Mucosa of stomach (tissue), 1 donor: ENCODE data around the gene CMTM5.

Experiments
- H3K27me3 ChIP-seq: one replicate; pipeline ENCODE4 v1.7.0; 2013; ENCODE audit warnings: mild to moderate bottlenecking, low read length; ENCODE audit not compliant: control insufficient read depth, insufficient read depth
- H3K36me3 ChIP-seq: one replicate; pipeline ENCODE4 v1.7.0; 2013; ENCODE audit warnings: low read length; ENCODE audit not compliant: control insufficient read depth, insufficient read depth
- H3K4me1 ChIP-seq: one replicate; pipeline ENCODE4 v1.7.0; 2013; ENCODE audit warnings: mild to moderate bottlenecking, low read length; ENCODE audit not compliant: control insufficient read depth, insufficient read depth
- H3K4me3 ChIP-seq: one replicate; pipeline ENCODE4 v1.7.0; 2013; ENCODE audit warnings: low read length
- H3K9ac ChIP-seq: one replicate; pipeline ENCODE4 v1.7.0; 2013; ENCODE audit warnings: mild to moderate bottlenecking, low read length, moderate library complexity
- H3K9me3 ChIP-seq: one replicate; pipeline ENCODE4 v1.7.0; 2013; ENCODE audit warnings: mild to moderate bottlenecking, low read length, moderate library complexity; ENCODE audit not compliant: control insufficient read depth
- donor health status: Pancreatic carcinoma.

The CMTM5 gene, protein sequence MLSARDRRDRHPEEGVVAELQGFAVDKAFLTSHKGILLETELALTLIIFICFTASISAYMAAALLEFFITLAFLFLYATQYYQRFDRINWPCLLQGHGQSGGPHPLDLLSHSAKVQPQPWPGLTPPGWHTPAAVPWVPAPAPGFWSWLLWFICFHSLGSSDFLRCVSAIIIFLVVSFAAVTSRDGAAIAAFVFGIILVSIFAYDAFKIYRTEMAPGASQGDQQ

DNA sequence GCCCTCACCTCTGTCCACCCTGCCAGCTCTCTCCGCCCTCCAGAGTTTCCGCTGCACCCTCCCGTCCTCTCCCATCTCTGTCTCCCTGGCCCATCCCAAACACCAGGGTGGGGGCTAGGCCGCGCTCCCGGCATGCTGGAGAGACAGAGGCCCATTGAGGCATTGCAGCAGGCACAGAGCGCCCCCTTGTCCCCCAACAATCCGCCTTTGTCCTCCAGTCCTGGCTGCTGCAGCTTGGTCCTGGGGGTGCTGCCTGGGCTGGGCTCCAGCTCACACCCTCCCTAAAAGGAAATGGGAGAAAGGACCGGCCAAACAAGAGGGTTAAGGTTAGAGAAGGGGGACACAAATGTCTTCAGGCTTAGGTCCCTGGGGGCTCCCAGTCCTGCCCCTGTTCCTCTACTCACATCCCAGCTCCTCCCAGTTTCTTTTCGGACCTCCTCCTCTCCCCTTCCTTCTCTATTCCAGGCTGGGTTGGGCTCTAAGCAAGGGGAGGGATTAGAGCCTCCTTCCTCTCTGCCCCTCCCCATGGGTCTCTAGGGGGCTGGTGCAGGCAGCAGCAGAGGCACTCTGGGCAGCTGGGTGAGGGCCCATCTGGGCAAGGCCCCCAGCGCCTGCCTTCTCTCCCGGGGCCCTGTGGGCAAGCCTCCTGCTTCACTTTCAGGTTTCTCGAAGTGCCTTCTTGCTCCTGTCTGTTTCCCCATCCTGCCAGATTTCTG lies at the start of gene CMTM5:
TSS of gene CMTM5 (plus strand) at position 565 of the 716 bp plus-strand sequence. CDS start 206 bp downstream, outside the sequence.
- H3K36me3 ChIP-seq = no peaks in the 10 kb centered on the region
- H3K9me3 ChIP-seq = no peaks in the 10 kb centered on the region
- H3K9ac ChIP-seq = no peak within 1 kb of the TSS
- H3K27me3 ChIP-seq = no peaks in the 10 kb centered on the region
- peaks cover 4% of the 10 kb centered on the region for H3K4me1 ChIP-seq
- H3K4me3 ChIP-seq = no peak within 1 kb of the TSS

DNA sequence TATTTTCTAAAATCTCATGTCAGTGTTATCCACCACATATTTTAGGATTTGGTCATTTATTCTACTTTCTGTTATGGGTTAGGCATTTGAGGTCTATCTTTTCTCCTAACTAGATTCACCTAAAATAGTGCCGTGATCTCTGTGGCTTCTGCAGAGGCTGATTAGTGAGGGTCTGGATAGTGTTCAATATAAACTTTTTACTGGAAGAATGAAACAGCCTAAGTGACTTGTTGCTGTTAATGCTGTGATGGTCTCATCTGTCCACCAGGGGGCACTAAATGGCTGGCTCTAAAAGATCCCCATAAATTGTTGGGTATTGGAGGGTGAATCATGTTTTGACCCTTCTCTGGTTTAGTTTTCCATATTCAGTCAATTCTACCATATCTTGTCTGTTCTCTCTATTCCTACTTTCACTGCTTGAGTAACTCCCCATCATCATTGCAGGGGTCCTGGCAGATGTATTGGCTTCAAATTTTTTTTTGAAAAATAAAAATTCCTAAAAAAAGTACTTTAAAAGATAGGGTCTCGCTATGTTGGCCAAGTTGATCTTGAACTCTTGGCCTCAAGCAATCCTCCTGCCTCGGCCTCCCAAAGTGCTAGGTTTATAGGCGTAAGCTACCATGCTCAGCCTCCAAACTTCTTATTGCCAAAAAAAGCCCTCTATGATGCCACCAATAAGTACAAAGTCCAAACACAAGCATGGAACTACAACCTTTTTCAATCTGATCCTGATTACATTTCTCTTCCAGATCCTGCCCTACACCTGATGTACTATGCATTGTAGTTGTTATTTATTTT lies 48.7 kb upstream of the CMTM5 start:
- Histone ChIP-seq H3K9me3 (no peaks in the 10 kb centered on the region), H3K4me1 (peaks cover 2% of the 10 kb centered on the region), H3K9ac (no peak overlapping the region), H3K36me3 (peaks cover 15% of the 10 kb centered on the region), H3K4me3 (no peak overlapping the region), H3K27me3 (no peaks in the 10 kb centered on the region)

DNA sequence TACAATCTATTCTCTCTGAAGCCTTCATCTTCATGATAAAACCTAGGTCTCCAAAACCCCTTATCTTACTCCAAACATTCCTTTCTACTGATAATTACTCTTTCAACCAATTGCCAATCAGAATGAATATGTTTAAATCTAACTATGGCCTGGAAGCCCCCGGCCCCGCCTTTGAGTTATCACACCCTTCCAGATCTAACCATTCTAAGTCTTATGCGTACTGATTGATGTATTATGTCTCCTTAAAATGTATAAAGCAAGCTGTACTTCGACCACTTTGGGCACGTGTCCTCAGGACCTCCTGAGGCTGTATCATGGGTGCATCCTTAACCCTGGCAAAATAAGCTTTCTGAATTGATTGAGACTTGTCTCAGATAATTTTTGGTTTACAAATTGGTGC lies 41.2 kb upstream of the CMTM5 start:
- no peaks in the 10 kb centered on the region for H3K9me3 ChIP-seq
- H3K36me3 ChIP-seq = no peaks in the 10 kb centered on the region
- no peak overlapping the region for H3K4me3 ChIP-seq
- no peaks in the 10 kb centered on the region for H3K27me3 ChIP-seq
- no peaks in the 10 kb centered on the region for H3K4me1 ChIP-seq
- H3K9ac ChIP-seq = no peak overlapping the region

DNA sequence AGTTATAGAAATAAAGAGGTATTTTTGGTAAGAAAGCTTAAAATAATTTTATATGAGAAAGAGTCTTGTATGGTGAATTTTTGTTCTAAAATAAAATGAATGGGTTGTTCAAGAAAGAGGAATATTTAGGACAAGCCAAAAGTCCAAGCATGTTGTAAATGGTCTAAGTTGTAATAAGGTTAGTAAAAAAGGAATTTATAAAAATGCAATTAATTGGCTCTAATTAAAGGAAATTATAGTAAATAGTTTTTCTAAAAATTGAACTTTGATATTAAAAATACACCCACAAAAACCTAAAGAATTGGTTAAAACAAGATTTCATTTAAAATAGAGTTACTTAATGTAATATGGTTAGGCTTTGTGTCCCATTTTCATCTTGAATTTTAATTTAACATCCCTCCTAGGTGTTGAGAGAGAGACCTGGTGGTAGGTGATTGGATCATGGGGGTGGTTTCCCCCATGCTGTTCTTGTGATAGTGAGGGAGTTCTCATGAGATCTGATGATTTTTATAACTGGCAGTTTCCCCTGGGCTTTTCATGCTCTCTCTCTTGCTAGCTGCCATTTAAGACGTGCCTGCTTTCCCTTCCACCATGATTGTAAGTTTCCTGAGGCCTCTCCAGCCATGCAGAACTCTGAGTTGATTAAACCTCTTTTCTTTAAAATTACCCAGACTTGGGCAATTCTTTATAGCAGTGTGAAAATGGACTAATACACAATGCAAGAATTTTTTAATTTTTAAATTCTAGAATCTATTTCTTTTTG lies 37.2 kb upstream of the CMTM5 start:
- Histone ChIP-seq H3K4me1 (no peaks in the 10 kb centered on the region), H3K9me3 (no peaks in the 10 kb centered on the region), H3K9ac (no peak overlapping the region), H3K4me3 (no peak overlapping the region), H3K36me3 (no peaks in the 10 kb centered on the region), H3K27me3 (no peaks in the 10 kb centered on the region)

DNA sequence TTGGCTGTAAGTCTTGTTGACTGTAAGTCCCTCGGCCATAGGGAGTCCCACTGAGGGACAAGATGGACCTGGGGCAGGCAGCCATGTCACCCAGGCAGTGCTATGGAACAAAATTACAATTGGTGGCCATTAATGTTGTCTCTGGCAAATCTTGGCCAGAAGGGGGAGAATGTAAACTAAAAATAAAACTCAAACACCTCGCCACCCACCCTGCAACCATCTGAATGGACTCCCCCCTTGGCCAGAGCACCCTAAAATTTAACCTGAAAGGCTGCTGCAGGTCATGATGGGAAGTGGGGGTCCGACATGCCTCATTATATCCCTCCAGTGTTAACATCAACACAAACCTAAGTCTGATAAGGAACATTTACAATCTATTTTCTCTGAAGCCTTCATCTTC lies 32.4 kb upstream of the CMTM5 start:
- H3K4me1 ChIP-seq = no peaks in the 10 kb centered on the region
- H3K9me3 ChIP-seq = no peaks in the 10 kb centered on the region

DNA sequence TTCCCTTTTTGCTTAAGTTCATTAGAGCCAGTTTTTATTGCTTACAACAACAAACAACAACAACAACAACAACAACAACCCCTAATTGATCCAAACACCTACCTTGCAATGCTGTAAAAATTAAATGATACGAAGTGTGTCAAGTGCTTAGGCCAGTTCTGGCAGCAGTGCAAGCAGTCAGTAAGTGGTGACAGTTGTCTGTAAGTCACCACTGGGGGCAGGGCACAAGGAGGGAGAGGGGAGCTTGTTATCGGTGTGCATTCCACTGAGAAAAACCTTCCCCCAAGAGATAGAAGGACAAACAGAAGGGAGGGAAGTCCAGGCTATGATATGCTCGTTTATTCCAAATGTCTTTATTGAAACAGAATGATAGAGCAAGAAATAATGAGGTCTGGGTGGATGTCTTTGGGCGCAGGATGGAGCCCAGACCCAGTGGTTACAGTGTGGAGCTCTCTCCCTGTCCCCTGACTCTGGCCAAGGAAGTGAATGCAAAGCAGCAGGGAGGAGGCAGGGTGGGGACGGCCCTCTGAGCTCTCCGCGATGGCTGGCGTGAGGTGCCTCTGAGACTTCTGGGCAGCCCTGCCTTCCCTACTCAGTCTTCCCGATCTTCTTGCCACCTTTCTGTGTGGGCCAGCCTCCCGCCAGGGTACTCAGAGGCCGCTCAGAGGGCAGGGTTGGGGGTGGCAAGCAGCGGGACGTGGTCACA lies 30.7 kb upstream of the CMTM5 start:
- Histone ChIP-seq H3K4me3 (no peak overlapping the region), H3K4me1 (no peaks in the 10 kb centered on the region), H3K36me3 (no peaks in the 10 kb centered on the region), H3K9me3 (no peaks in the 10 kb centered on the region), H3K27me3 (peaks cover 6% of the 10 kb centered on the region), H3K9ac (no peak overlapping the region)

More for the DNA sequence above, 32.4 kb upstream of the CMTM5 start:
- Histone ChIP-seq H3K27me3 (no peaks in the 10 kb centered on the region), H3K36me3 (no peaks in the 10 kb centered on the region), H3K4me3 (no peak overlapping the region), H3K9ac (no peak overlapping the region)

DNA sequence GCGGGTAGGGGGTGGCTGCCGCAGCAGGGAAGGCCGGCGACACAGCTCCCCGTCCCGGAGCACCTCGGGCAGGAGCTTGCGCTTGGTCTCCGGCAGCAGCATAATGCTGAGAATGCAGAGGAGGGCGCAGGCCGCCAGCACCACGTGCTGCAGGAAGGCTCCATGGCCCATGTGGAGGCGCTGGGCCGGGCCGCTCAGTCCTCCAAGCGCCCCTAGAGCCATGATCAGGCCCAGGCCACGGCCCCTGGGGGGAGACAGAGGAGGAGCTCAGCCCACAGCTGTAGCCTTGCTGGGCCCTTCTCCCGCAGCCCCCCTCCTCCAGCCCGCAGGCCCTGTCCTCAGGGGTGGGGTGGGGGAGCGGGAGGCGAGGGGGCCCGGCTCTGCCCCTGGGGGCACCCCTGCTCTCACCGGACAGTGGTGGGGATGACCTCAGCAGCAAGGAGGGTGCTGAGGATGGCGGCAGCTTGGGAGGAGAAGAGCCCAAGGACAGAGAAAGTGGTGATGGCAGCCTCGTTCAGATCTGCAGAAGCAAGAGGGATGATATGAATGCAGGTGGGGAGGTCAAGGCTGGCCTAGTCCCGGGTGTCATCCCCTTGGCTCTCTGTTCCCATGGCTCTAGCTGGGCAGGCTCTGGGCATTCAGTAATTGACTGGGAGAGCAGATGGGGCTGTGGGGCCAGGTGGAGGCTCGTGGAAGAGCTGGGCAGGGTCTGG lies 30.0 kb upstream of the CMTM5 start:
- H3K4me1 ChIP-seq = peaks cover 3% of the 10 kb centered on the region
- H3K27me3 ChIP-seq = peaks cover 14% of the 10 kb centered on the region
- no peak overlapping the region for H3K4me3 ChIP-seq
- H3K9me3 ChIP-seq = no peaks in the 10 kb centered on the region
- H3K9ac ChIP-seq = no peak overlapping the region
- no peaks in the 10 kb centered on the region for H3K36me3 ChIP-seq

DNA sequence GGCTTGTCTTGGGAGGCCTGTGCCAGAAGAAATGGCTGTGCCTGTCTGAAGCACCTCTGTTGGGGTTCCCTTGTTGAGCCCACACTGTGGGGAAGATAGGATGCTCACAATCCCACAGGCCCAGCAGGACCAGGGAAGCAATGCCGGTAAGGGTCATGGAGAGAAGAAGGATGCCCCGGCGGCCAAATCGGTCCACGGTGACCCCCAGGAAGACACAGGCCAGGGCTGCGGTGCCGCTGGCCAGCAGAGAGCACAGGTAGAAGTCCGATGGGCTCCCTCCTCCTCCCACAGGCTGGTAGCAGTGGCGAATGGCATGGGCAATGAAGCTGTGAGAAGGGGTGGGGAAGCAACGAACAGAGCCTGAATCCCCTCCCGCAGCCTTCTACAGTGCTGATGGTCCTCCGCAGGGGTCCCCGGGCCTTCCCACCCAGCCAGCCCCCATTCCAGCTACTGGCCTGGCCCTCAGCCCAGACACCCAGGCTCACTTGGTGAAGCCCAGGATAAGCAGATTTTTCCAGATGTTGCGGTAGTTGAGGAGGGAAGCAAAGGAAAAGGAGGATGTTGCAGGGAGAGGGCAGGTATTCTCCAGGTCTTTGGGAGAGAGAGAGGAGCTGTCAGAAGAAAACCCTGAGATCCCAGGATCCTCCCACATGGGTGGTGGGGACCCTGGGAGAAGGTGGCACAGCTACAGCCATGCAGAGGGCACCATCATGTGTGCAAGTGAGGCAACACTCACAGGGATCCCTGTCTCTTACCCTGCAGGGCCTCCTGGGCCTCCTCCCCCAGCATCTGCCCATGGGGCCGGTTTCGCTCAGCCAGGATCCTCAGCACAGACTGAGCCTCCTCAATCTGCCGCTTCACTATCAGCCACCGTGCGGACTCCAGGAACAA lies 29.2 kb upstream of the CMTM5 start:
- Histone ChIP-seq H3K27me3 (peaks cover 22% of the 10 kb centered on the region), H3K4me3 (no peak overlapping the region), H3K9me3 (no peaks in the 10 kb centered on the region), H3K9ac (no peak overlapping the region), H3K4me1 (peaks cover 5% of the 10 kb centered on the region), H3K36me3 (no peaks in the 10 kb centered on the region)

DNA sequence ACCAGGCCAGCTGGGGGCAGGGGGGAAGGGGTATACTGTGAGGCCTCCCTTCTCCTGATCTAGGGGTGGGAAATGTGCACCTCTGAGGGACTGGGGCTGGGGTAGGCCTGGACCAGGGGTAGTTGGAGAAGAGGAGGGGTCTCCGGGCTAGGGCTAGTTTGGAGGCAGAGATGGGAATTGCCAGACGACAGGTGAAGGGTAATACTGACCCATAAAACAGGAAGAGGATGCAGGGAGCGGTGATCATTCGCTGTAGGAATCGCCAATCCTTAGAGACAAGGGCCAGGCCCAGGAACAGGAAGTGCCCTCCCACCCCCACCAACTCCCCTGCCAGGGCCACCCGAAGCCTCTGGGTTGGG lies 28.6 kb upstream of the CMTM5 start:
- no peak overlapping the region for H3K9ac ChIP-seq
- H3K36me3 ChIP-seq = no peaks in the 10 kb centered on the region

DNA sequence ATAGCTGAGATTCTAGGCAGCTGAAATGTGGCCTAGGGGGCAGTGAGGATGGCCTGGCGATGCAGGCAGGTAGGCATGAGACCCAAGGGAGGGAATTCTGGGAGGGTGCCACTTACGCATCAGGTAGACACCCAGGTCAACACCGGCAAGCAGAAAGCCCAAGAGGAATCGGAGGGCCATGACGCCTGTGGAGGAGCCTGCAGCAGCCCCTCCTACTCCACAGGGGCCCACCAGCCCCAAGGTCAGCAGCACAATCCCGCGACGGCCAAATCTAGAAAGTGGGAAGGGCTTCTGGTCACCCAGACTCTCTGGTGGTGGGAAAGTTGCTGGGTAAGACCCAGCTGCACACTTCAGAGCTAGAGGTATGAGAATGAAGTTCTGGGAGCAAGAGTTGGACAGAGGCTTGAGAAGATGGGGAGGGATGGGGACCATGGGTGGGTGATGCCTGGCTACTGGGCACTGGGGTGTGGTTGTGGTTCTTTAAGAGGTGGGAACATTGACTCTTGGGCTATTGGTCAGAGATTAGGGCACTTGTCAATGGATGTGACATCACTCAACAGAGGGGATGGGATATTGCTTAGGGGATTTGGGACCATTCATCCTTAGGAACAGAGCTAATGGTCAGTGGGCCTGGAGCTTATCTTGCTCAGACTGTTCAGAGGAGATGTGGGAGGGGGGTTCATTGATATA lies 27.5 kb upstream of the CMTM5 start:
- Histone ChIP-seq H3K4me3 (no peak overlapping the region), H3K4me1 (peaks cover 9% of the 10 kb centered on the region), H3K9me3 (no peaks in the 10 kb centered on the region), H3K9ac (no peak overlapping the region), H3K36me3 (no peaks in the 10 kb centered on the region), H3K27me3 (peaks cover 30% of the 10 kb centered on the region)

More for the DNA sequence above, 28.6 kb upstream of the CMTM5 start:
- Histone ChIP-seq H3K9me3 (no peaks in the 10 kb centered on the region), H3K27me3 (peaks cover 28% of the 10 kb centered on the region), H3K4me3 (no peak overlapping the region), H3K4me1 (peaks cover 9% of the 10 kb centered on the region)
